Measurements from ENCODE around the gene KLHL2.

Gene KLHL2

DNA sequence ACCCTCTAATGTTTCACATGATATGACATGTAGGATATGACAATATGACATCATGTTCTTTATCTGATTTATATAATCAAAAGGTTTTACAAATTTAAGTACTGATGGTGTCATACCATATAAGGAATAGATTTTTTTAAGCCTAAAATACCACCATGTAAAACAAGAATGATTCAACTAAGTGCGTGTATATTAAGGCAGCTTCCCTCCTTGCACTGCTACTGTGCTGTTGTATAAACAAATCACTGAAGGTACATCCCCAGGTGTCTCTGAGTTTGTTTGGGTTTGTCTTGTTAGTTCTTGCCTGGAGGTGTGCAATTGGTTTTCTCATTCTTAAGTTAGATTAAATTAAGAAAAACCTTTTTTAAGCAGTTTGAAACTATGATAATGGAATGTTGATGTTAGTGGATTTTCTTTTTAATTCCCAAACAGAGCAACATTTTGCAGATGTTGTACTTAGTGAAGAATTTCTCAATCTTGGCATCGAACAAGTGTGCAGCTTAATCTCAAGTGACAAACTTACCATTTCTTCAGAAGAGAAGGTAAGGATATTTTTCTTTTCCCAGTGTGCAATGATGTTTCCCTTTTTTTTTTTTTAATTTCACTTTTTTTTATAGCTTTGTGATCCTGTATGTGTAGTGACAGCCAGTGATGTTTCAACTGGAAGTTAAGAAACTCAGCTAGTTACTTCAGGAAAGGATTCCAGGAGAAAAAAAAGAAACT is 86.7 kb downstream of the KLHL2 start:
- no peak for DNase-seq

DNA sequence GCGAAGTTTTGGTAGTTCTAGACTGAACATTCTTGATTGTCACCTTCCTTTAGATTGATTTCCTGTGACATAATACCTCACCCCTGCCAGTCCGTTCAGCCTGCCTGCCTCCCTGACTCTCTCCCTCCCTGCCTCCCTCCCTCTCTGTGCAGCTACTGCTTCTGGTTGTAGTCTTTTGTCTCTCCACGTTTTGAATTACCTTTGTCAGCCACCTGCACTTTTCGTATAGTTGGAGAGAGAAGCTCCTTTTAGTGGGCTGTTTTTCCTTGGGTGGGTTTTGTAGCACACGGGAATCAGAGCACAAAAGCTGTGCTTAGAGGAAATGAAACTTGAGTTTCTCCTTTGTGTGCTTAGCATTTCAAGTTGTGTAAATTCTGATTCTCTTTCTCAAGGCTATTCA is 87.5 kb downstream of the KLHL2 start:
- DNase-seq: no peak

DNA sequence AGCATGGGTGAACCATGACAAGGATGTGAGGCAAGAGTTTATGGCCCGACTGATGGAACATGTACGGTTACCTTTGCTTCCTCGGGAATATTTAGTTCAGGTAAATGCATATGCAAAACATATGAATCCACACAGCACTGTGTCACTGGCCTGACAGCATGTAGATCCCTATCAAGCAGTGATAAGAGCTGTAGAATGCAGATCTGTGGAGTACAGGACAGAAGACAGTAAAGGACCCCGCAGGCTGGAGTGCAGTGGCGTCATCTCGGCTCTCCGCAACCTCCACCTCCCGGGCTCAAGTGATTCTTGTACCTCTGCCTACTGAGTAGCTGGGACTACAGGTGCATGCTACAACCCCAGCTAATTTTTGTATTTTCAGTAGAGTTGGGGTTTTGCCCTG is 90.3 kb downstream of the KLHL2 start:
- DNase-seq: no peak

DNA sequence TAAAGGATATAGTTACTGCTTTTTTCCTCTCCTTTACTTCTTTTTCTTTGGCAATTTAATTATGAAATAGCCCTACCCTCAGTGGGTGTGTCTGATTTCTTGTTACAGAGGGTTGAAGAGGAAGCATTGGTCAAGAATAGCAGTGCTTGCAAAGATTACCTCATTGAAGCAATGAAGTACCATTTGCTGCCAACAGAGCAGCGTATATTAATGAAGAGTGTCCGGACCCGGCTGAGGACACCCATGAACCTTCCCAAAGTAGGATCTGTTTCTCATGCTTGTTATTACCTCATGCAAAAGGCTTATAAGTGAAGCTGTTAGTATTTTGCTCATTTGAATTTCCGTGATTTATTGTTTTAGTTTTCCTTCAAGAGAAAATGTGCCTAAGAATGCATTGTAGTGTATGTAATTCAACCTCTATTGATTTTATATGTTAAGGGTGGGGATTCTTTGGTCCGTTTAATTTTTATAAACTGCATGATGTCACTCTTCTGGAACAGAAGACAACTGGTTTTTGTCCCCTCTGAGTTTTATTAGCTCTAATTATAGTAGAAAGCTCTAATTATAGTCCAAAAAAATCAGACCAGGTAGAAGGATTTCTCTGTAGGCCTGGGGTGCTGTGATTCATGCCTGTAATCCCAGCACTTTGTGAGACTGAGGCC is 92.2 kb downstream of the KLHL2 start:
- no peak for DNase-seq

DNA sequence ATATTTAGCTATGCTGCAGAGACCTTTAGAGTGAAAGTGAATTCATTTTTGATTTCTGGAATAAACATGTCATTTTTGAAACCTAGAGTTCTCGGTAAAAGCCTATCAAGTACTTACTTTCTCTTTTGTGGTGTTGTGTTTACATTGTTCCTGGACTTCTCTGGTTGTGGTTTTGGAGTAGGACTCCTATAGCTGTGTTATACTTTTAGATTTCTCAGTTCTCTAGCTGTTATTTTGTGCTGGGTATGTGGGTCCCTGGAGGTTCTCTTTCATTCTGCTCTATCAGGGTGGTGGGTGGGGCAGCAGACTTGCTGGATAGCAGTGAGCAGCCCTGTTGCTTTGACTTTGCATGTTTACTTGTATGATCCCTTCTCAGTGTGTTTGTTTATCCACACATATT is 94.5 kb downstream of the KLHL2 start:
- peak; percentile 28 for DNase-seq

DNA sequence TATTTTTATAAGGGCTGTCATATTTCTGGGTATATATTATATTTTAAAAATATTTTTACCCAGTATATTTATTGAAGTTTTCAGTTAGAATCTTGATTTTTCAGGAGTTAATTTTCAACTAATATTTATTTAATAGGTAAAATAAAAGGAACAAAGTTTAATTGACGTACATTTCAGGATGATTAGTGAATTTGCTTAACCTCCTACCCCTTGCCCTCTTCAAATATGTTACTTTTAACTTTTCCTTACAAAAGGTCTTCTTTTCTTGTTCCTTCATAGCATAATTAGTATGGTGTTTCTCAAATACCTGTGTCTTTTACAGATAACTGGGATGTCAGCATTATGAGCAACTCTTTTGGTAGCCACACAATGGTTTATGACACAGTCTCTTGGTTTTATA is 95.3 kb downstream of the KLHL2 start:
- no peak for DNase-seq

DNA sequence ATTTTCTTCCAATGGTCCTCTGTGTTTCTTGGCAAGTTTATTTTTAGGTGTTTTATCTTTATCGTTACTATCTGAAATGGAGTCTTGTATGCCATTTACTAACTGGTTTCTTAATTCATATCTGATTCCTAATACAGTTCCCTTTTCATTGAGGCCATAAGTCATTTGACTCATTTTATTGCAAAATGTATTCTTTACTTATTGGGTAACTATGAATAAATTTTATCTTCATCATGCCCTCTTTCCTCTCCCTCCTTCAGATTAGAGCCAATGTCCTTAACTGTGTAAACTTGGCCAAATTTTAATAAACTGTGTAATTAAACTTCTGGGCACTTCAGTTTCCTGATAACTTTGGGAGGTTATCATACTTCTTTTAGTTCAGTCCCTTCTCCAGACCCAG is 100.8 kb downstream of the KLHL2 start:
- no peak for DNase-seq

DNA sequence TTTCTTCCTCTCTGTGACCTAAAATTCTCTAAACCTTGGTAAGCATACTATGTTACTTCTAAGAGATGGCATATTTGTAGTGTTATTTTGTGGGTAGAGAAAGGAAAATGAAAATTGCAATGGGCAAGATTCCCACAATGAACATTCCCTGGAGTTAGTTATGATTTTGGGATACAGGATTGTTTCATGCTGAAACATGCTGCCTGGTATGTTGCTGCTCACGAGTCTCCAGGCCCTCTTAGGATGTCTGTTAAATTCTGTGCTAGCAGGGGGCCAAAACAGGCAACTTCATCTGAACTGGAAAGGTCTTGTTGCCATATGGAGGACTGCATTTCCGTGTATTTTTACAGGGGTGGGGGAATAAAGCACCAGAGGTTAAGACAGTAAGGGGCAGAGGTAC is 101.2 kb downstream of the KLHL2 start:
- no peak for DNase-seq

DNA sequence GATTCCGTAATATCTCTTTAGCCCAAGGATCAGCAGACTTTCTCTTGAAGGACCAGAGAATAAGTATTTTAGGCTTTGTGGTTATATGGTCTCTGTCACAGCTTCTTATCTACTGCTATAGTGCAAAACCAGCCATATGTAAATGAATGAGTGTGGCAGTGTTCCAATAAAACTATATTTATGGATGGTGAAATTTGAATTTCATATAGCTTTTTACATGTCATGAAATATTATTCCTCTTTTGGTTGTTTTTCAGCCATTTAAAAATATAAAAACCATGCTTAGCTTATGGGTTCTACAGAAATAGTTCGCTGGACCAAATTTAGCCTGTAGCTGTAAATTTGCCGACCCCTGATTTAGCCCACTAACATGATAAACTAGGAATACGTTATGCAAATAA is 102.1 kb downstream of the KLHL2 start:
- no peak for DNase-seq

DNA sequence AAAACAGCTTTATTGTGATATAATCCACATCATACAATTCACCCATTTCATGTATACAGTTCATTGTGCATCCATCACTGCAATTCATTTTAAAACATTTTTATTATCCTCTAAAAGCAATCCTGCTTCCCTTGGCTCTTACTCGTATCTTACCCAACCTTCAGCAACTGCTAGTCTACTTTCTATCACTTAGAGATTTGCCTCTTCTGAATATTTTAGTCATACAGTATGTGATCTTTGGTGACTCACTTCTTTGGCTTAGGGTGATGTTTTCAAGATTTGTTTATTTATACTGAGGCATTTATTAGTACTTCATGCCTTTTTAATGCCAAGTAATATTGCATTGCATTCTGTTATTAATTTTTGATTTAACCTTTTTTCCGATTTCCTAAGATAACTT is 105.1 kb downstream of the KLHL2 start:
- no peak for DNase-seq

DNA sequence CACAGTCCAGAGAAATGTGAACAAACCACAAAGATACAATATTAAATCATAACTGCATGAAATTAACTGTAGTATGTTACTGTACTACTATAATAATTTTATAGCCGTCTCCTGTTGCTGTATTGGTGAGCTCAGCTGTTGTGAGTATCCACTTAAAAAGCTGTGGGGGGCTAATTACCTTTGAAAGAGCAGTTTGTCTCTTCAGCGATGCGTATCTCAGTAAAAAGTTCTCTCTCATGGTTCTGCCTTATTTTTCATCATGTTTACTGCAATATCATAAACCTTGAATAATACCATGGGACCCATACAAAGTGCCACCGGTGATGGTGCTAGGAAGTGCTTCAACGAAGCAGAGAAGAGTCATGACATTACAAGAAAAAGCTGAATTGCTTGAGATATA is 111.7 kb downstream of the KLHL2 start:
- peak; percentile 80 for DNase-seq

DNA sequence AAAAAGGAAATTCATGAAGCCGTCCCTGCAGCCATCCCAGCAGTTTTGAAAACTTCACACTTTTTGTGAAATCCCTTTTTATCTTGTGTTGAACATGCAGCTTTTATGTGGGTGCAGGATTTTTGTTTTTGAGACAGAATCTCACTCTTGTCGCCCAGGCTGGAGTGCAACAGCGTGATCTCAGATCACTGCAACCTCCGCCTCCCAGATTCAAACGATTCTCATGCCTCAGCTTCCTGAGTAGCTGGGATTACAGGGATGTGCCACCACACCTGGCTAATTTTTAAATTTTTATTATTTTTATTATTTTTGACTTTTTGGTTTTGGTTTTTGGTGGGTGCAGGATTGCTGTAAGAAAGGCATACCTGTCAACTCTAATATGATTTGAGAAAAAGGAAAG is 112.1 kb downstream of the KLHL2 start:
- no peak for DNase-seq

DNA sequence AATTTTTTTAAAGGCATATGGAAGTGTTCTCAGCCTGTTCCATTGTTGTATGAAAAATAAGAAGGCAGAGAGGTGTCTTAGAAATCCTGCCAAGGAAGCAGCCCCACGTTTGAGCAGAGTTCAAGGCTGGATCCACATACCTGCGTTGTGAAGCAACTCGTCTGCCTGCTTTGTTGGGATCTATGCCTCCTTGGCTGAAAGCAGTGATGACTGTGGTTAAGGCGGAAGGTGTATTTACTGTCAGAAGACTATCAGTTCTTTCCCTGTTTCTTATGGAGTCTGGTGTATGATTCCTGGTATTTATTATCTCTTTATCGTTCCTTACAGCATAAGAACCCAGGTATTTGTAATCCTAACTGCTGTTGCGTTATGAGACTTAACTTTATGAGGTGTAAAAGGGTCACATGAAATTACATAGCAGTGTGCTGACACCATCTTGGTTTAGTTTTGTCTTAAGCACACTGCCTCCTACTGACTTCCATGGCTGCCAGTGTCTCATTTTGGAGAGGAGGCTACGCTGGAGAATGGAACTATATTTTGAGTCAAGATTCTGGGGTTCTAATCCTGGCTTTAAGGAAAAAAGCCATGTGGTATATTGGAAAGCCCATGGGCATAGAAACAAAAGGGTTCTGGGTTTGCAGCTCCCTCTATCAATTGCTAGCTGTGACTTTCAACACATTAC is 117.0 kb downstream of the KLHL2 start:
- DNase-seq: no peak

DNA sequence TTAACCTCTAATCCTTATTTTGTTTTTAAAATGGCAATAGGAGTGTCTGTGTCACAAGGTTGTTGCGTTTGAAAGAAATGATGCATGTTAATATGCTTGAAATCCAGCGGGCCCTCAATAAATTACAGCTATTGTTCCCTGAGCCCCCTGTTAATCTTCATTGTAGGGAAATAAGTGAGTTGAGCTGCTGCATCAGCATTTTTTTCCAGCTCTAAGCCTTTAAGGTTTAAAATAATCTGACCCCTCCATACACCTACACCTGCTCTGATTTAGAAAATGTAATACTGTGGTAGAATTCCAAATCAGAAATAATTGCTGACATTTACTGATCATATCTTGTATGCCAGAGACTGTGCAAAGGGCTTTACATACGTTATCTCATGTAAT is 117.5 kb downstream of the KLHL2 start:
- no peak for DNase-seq

DNA sequence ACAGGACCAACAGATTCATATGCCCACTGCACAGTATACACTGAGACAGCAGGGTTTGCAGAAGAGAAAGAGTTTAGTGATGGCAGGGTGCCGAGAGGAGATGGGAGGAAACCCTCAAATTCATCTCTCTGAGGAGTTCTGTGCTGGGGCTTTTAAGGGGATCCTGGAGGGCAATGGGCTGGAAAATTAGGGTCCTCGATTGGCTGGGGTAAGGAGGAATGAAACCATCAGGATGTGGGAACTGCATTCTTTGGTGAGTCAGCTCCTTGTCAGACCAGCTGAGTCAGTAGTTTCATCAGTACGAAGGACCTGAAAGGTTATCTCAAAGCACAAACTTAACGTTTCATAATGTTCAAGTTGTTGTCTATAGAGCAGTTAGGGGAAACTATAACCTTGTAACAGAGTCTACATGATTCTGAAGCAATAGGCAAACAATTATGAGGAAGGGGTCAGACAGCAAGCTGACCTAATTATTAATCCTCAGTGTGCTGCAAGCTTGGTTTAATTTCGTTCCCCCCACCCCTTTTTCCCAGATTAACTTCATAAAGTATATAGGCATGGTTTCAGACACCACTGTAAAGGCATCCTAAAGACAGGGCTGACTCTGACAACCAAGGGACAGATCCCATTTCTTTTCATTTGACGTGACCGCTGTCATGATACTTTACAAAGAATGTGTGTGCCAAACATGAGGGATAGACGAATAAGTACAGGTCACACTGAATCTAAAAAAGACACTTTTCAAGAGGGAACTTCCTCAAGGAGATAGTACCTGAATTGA is 118.6 kb downstream of the KLHL2 start:
- DNase-seq: peak; percentile 14

DNA sequence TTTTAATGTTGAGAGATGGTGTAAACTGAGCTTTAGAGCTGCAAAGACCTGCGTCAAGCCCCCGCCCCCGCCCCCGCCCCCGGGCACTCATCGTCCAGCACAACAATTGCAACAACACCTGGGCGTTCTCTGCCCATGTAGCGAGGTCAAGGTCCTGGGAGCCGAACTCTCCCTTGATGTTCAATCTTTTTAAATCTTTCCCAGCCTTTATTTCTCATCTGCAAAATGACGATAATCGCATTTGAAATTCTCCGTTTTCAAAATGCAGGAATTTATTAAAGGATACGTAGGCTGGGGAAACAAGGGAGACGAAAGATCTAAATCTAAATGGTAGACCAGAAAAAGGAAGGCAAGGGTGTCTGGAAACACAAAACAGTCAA is 119.5 kb downstream of the KLHL2 start:
- peak; percentile 80 for DNase-seq

DNA sequence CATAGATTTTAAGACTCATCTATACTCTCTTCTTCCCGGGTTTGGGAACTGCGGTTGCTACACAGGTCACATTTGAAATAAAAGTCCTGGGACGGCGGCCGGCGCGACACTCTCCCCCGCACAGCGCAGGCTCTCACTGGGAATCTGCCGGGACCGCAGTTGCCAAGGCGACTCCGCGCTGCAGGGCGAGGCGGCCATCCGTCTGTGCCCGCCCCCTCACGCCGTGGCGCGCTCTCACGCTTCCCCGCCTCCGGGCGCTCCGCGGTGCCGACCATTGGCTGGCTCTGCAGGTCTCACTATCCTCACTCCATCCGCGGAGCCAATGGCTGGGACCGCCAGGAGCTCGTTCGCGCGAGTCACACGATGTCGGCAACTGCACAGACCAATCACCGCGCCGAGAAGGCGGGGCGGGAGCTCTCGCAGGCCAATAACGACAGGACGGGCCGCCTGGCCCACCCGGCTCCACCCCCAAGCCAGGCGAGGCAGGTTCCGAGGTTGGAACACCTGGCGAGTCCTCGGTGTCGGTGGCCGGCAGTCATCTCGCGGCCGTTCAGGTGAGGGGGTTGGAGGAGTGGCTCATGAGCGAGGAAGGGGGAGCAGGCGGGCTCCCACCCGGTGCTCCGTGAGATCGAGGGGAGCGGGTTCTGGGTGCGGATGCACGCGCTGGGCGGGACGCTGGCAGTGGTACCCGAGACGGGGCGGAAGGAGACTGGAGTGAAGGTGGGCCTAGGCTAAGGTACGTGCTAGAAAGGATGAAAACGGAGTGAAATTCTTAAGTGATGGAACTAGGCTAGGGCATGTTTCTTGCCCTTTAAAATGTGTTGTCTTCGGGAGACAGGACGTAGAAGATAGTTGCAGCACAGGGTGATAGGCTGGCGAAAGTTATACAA is 120.1 kb downstream of the KLHL2 start, which contains the start of gene MSMO1:
MSMO1 (plus strand) TSS at position 459 of the 890 bp plus-strand sequence. CDS start 5,702 bp downstream, outside the sequence.
- DNase-seq: peak; percentile 96

DNA sequence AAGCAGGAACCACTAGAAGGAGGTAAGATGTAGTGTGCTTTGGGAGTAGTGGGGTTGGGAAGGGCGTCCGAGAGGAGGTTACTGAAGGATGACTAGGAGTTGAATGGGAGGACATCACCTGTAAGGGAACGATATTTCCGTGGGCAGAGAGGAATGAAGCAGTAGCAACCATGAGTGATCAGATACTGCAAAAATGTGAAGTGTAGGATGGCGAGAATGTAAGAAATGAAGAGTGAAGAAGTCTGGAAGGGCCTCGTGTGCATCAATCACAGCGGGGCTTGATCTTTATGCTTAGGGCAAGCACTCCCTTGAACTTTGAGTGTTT is 120.7 kb downstream of the KLHL2 start:
- no peak for DNase-seq

DNA sequence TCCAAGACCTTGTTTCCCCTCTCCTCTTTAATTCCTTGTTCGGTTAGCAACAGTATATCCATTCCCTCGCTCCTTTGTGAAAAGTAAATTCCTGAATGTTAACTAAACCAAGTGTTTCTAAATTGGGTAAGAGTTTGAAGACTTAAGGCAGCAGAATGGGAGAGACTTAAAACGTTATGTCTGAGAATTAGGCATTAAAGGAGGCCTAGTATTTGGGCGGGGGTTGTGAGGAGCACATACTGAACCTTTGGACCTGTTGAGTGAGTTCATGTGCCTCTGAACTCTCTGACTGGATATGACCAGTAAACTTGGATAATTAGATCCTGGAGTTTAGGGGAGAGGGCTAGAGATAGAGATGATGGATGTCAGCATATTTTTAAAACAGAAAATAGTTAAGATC is 121.3 kb downstream of the KLHL2 start:
- no peak for DNase-seq

DNA sequence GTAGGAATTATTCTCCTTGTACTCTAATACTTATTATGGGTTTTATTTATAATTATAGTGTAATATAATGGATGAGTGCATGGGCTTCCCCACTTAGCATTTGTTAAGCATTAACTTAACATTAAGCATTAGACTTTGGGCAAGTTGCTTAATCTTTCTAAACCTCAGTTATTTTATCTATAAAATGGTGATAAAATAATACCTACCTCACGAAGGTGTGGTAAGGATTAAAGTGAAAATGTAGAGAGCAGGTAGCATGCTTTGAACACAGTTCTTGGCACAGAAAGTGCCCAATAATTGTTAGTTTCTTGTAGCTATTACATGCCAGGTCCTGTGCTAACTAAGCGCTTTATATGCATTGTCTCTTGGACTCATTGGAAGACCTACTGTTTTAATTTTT is 122.7 kb downstream of the KLHL2 start:
- no peak for DNase-seq

DNA sequence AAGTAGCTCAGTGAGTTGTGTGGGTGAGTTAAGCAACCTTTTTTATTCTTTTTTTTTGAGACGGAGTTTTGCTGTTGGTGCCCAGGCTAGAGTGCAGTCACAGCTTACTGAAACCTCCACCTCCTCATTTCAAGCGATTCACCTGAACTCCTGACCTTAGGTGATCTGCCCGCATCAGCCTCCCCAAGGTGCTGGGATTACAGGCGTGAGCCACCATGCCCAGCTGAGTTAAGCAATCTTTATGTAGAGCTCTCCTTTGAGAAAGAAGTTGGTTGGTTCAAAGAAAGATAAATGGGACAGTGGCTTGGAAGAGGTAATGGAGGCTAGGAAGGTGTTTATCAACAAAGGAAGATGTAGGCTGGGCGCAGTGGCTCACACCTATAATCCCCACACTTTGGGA is 123.3 kb downstream of the KLHL2 start:
- no peak for DNase-seq

DNA sequence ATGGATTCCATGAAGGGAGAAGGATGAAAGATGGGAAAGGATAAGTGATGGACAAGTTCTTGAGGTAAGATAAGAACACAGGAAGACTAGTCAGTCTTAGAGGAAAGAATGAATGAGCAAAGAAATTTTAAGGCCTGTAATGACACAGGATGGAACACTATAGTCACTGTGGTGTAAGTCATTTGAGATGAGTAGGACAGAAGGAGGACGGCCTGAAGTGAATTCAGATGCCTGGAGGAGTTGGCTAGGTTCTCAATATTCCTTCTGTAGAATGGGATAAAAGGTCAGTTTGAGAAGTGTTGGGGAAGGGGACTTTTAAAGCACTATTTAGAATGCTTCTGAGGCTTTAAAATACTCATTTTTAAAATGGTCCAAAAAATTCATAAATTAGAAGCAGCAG is 124.0 kb downstream of the KLHL2 start:
- no peak for DNase-seq

DNA sequence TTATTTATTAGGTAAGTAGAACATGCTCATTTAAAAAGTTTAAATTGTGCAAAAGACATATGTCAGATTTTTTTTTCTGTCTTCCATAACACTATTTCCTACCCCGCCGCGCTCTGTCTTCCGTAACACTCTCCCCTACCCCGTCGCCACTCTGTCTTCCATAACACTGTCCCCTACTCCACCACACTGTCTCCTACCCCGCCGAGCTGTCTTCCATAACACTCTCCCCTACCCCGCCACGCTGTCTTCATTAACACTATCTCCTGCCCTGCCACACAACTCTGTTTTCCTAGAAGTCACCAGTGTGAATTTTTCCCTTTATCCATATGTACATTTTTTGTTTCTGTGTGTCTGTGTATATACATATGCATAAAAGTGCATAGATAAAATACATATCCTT is 124.5 kb downstream of the KLHL2 start:
- DNase-seq: no peak
